Trophoblast cell (in vitro differentiated cells and primary cell): ENCODE results near the gene CEBPE.

ENCODE experiments used
- DNase-seq, 2 donors: peaks; one replicate each; pipeline ENCODE4 v3.0.0-alpha.2; 2016
- H2AFZ ChIP-seq: 2 replicates; pipeline ENCODE4 v1.6.1; 2013; ENCODE audit warnings: low read length, moderate library complexity, mild to moderate bottlenecking; ENCODE audit not compliant: insufficient read depth, poor library complexity
- H2AK5ac ChIP-seq: 2 replicates; pipeline ENCODE4 v1.6.1; 2013; ENCODE audit warnings: mild to moderate bottlenecking, low read length
- H2BK120ac ChIP-seq: 2 replicates; pipeline ENCODE4 v1.6.1; 2013; ENCODE audit warnings: low read length, mild to moderate bottlenecking, moderate library complexity; ENCODE audit not compliant: insufficient read depth, poor library complexity
- H2BK12ac ChIP-seq: 2 replicates; pipeline ENCODE4 v1.6.1; 2013; ENCODE audit warnings: mild to moderate bottlenecking, low read length, moderate library complexity
- H2BK5ac ChIP-seq: 2 replicates; pipeline ENCODE4 v1.6.1; 2013; ENCODE audit warnings: low read length, low read depth, moderate library complexity, mild to moderate bottlenecking; ENCODE audit not compliant: poor library complexity
- H3K14ac ChIP-seq: 2 replicates; pipeline ENCODE4 v1.6.1; 2013; ENCODE audit warnings: mild to moderate bottlenecking, low read length
- H3K18ac ChIP-seq: 2 replicates; pipeline ENCODE4 v1.6.1; 2013; ENCODE audit warnings: mild to moderate bottlenecking, low read length
- H3K23ac ChIP-seq: 2 replicates; pipeline ENCODE4 v1.6.1; 2013; ENCODE audit warnings: low read length
- H3K27ac ChIP-seq: 2 replicates; pipeline ENCODE4 v1.5.1; 2013; ENCODE audit warnings: low read depth, mild to moderate bottlenecking, inconsistent platforms, low read length, moderate library complexity
- H3K27me3 ChIP-seq: 2 replicates; pipeline ENCODE4 v1.6.1; 2013; ENCODE audit warnings: inconsistent platforms, mild to moderate bottlenecking, low read length, moderate library complexity; ENCODE audit not compliant: insufficient read depth
- H3K36me3 ChIP-seq, 2 experiments: 1 replicate in 1 of 2; 2 replicates in 1 of 2; pipeline ENCODE4 v1.6.1; 2013; ENCODE audit warnings: low read length in 2 of 2, mild to moderate bottlenecking in 2 of 2, moderate library complexity in 1 of 2; ENCODE audit not compliant: insufficient read depth in 2 of 2, control insufficient read depth in 1 of 2
- H3K4ac ChIP-seq: 2 replicates; pipeline ENCODE4 v1.6.1; 2013; ENCODE audit warnings: low read depth, mild to moderate bottlenecking, low read length, moderate library complexity
- H3K4me1 ChIP-seq, 2 experiments: 1 replicate in 1 of 2; 2 replicates in 1 of 2; pipeline ENCODE4 v1.6.1; 2013; ENCODE audit warnings: low read length in 2 of 2, mild to moderate bottlenecking in 2 of 2, moderate library complexity in 1 of 2; ENCODE audit not compliant: insufficient read depth in 2 of 2, control insufficient read depth in 1 of 2
- H3K4me2 ChIP-seq: 2 replicates; pipeline ENCODE4 v1.6.1; 2013; ENCODE audit warnings: inconsistent platforms, mild to moderate bottlenecking, low read length, moderate library complexity
- H3K4me3 ChIP-seq: 2 replicates; pipeline ENCODE4 v1.5.1; 2013; ENCODE audit warnings: mild to moderate bottlenecking, low read depth, low read length, inconsistent platforms
- H3K79me1 ChIP-seq: one replicate; pipeline ENCODE4 v1.6.1; 2013; ENCODE audit warnings: low read length
- H3K79me2 ChIP-seq: 2 replicates; pipeline ENCODE4 v1.6.1; 2013; ENCODE audit warnings: low read length, mild to moderate bottlenecking; ENCODE audit not compliant: control insufficient read depth, insufficient read depth, poor library complexity
- H3K9ac ChIP-seq: 2 replicates; pipeline ENCODE4 v1.6.1; 2013; ENCODE audit warnings: mild to moderate bottlenecking, low read length
- H3K9me3 ChIP-seq: 2 replicates; pipeline ENCODE4 v1.6.1; 2013; ENCODE audit warnings: low read depth, mild to moderate bottlenecking, control low read depth, inconsistent platforms, low read length; ENCODE audit not compliant: insufficient read depth
- H4K12ac ChIP-seq: 2 replicates; pipeline ENCODE4 v1.6.1; 2013; ENCODE audit warnings: low read depth, mild to moderate bottlenecking, low read length, moderate library complexity
- H4K8ac ChIP-seq: 2 replicates; pipeline ENCODE4 v1.6.1; 2013; ENCODE audit warnings: low read depth, mild to moderate bottlenecking, low read length, moderate library complexity
- H4K91ac ChIP-seq: one replicate; pipeline ENCODE4 v1.6.1; 2013; ENCODE audit warnings: low read depth, mild to moderate bottlenecking, low read length, moderate library complexity
- WGBS: extraction: QIAGEN DNeasy Blood & Tissue Kit; methylation state at CpG from one replicate; pipeline ENCODE4 v1.1.7; 2013; ENCODE audit warnings: missing lambda C conversion rate; ENCODE audit not compliant: insufficient read length, insufficient coverage; ENCODE audit errors: extremely low coverage; 5-methylcytosine and 5-hydroxymethylcytosine counted together

The CEBPE gene

DNA sequence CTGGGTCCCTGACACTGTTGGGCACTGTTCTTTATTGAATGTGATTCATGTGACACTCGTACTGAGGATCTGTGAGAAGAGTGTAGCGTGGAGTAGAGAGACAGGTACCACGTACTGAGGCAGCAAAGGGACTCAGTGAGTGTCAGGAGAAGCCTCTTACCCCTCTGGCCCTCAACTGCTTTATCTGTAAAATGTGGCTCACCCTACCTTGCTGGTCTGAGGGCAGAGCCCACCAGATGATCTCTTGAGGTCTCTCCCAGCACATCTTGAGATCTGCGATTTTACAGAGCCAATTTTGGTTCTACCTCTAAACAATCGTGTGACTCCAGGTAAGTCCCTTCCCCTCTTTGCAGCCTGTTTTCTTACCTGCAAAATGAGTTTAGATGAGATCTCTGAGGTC lies 3.1 kb downstream of the CEBPE start:
- no peak overlapping the region for H4K12ac ChIP-seq

DNA sequence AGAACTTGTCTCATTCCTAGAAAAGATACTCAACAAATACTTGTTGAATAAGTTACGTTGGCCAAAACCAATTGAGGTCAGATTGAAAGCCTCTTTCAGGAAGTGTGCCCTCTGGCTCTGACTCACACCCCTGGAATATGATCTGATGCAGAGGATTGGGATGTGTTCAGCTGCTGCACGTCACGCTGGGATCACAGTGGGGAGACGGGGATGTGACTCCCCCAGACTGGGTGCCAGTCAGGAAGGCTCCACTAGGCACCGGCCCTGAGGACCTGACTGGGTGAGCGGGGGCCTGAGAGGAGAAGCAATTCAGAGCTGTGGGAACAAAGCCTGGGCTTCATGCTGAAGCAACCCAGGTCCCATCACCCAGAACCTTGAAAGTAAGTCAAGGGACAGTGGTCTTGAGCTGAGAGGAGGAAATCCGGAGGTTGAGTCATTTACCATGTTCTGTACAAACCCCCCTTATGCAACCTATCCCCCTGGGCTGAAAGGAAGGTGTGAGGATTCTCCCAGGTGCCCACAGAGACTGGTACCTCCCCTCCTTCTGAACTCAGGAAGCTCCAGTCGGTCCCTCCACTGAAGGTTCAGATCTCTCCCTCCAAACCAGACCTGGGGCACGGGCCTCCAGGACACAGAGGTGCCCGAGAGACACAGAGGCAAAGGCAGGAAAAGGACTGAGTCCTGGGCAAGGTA lies 3.9 kb downstream of the CEBPE start:
- no peak overlapping the region for H2AFZ ChIP-seq
- H3K4me3 ChIP-seq = no peak overlapping the region
- H3K36me3 ChIP-seq = no peaks in the 10 kb centered on the region
- H2BK120ac ChIP-seq = no peak overlapping the region
- H3K79me1 ChIP-seq = no peaks in the 10 kb centered on the region
- H3K23ac ChIP-seq = no peak overlapping the region
- H3K9me3 ChIP-seq = peaks cover 1% of the 10 kb centered on the region
- peak; percentile 28 to 67 for DNase-seq
- H3K4me1 ChIP-seq = peaks cover 3 to 8% of the 10 kb centered on the region in 2 experiments
- no peak overlapping the region for H3K27ac ChIP-seq
- H3K4me2 ChIP-seq = no peak overlapping the region
- no CpG with 5 or more reads among the region's 10 CpGs for WGBS
- no peak overlapping the region for H4K8ac ChIP-seq
- no peak overlapping the region for H2BK5ac ChIP-seq
- H2AK5ac ChIP-seq = no peak overlapping the region
- no peak overlapping the region for H3K9ac ChIP-seq
- no peak overlapping the region for H2BK12ac ChIP-seq
- no peaks in the 10 kb centered on the region for H3K79me2 ChIP-seq
- no peak overlapping the region for H3K14ac ChIP-seq
- H3K27me3 ChIP-seq = no peaks in the 10 kb centered on the region
- H4K12ac ChIP-seq = no peak overlapping the region
- no peak overlapping the region for H4K91ac ChIP-seq
- no peak overlapping the region for H3K4ac ChIP-seq
- H3K18ac ChIP-seq = no peak overlapping the region

More for the DNA sequence above, 3.1 kb downstream of the CEBPE start:
- no peak overlapping the region for H2AK5ac ChIP-seq
- H2BK5ac ChIP-seq = no peak overlapping the region
- H3K36me3 ChIP-seq = no peaks in the 10 kb centered on the region
- H3K4ac ChIP-seq = no peak overlapping the region
- no peak overlapping the region for H3K9ac ChIP-seq
- H3K79me1 ChIP-seq = no peaks in the 10 kb centered on the region
- H4K91ac ChIP-seq = no peak overlapping the region
- no peak overlapping the region for H3K4me3 ChIP-seq
- H3K4me1 ChIP-seq = peaks cover 3 to 8% of the 10 kb centered on the region in 2 experiments
- no peaks in the 10 kb centered on the region for H3K79me2 ChIP-seq
- no peak overlapping the region for H4K8ac ChIP-seq
- no peaks in the 10 kb centered on the region for H3K27me3 ChIP-seq
- no peaks in the 10 kb centered on the region for H3K9me3 ChIP-seq
- no peak overlapping the region for H3K27ac ChIP-seq
- no CpG with 5 or more reads among the region's 5 CpGs for WGBS
- H2BK120ac ChIP-seq = no peak overlapping the region
- no peak overlapping the region for H2BK12ac ChIP-seq
- H3K23ac ChIP-seq = no peak overlapping the region
- no peak for DNase-seq
- no peak overlapping the region for H2AFZ ChIP-seq
- H3K18ac ChIP-seq = no peak overlapping the region
- no peak overlapping the region for H3K4me2 ChIP-seq
- no peak overlapping the region for H3K14ac ChIP-seq

DNA sequence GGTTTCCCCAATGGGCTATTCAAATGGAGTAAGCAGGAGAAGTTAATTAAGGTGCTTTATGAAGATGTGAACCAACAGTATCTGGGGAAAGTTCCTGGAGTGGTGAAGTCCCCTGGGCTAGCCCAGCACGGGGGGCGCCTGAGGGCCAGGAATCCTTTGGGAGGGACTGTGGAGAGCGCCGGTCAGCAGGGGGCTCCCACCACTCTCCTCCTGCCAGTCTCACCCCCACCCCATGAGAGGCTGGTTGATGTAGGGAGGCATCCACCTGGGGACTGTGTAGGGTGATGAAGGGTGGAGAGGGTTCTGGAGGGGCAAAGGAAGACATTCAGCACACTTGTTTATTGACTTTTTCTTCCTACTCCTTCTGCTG lies 4.4 kb downstream of the CEBPE start:
- no peak for DNase-seq
- H4K91ac ChIP-seq = no peak overlapping the region
- H3K36me3 ChIP-seq = no peaks in the 10 kb centered on the region
- no peak overlapping the region for H2AK5ac ChIP-seq
- no peak overlapping the region for H3K4me3 ChIP-seq
- H3K9me3 ChIP-seq = peaks cover 1% of the 10 kb centered on the region
- no CpG with 5 or more reads among the region's 4 CpGs for WGBS
- H3K79me1 ChIP-seq = no peaks in the 10 kb centered on the region
- H3K79me2 ChIP-seq = no peaks in the 10 kb centered on the region
- no peak overlapping the region for H4K12ac ChIP-seq
- no peak overlapping the region for H4K8ac ChIP-seq
- H3K14ac ChIP-seq = no peak overlapping the region
- H3K27ac ChIP-seq = no peak overlapping the region
- H3K9ac ChIP-seq = no peak overlapping the region
- no peak overlapping the region for H3K4ac ChIP-seq
- no peak overlapping the region for H2AFZ ChIP-seq
- H2BK12ac ChIP-seq = no peak overlapping the region
- H2BK5ac ChIP-seq = no peak overlapping the region
- no peaks in the 10 kb centered on the region for H3K27me3 ChIP-seq
- no peak overlapping the region for H3K18ac ChIP-seq
- no peak overlapping the region for H2BK120ac ChIP-seq
- no peak overlapping the region for H3K4me2 ChIP-seq
- H3K23ac ChIP-seq = no peak overlapping the region
- peaks cover 3 to 8% of the 10 kb centered on the region in 2 experiments for H3K4me1 ChIP-seq

DNA sequence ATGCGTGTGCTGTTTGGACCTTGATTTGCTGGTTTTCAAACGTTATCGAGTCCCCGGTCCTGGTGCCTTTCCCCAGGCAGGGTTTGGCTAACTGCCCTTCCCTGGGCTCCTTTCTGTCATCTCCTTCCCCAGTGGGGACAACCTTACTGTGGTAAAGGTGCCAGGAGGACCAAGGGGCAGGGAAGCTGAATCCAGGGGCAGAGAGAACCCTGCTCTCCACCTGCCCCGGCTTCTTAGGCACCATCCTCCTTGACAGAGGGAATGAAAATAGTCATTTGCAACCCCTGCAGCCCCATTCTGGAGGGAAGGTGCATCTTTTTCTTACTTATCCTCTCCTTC lies 5.0 kb downstream of the CEBPE start:
- DNase-seq = no peak
- no peaks in the 10 kb centered on the region for H3K79me2 ChIP-seq
- no peak overlapping the region for H4K91ac ChIP-seq
- H3K9ac ChIP-seq = no peak overlapping the region
- no peak overlapping the region for H4K8ac ChIP-seq
- H3K4ac ChIP-seq = no peak overlapping the region
- no CpG with 5 or more reads among the region's 5 CpGs for WGBS
- no peak overlapping the region for H3K27ac ChIP-seq
- H3K9me3 ChIP-seq = peaks cover 1% of the 10 kb centered on the region
- H3K4me3 ChIP-seq = no peak overlapping the region
- H4K12ac ChIP-seq = no peak overlapping the region
- no peak overlapping the region for H2BK5ac ChIP-seq
- no peak overlapping the region for H3K23ac ChIP-seq
- H3K79me1 ChIP-seq = no peaks in the 10 kb centered on the region
- no peak overlapping the region for H2AK5ac ChIP-seq
- H3K36me3 ChIP-seq = no peaks in the 10 kb centered on the region
- H3K14ac ChIP-seq = no peak overlapping the region
- no peak overlapping the region for H2BK12ac ChIP-seq
- H3K4me1 ChIP-seq = peaks cover 3 to 8% of the 10 kb centered on the region in 2 experiments
- no peak overlapping the region for H2AFZ ChIP-seq
- no peak overlapping the region for H3K18ac ChIP-seq
- no peak overlapping the region for H3K4me2 ChIP-seq
- no peak overlapping the region for H2BK120ac ChIP-seq
- no peaks in the 10 kb centered on the region for H3K27me3 ChIP-seq
